Astrocyte (in vitro differentiated cells and primary cell): ENCODE results near the gene ATG2B. TPM values are rescaled to one million over a fixed set of nuclear protein-coding genes. Genes with fewer than 3 reads are reported as not detected.

Experiments used
- DNase-seq: peaks from one replicate; pipeline ENCODE4 v3.0.0-alpha.2; 2010; ENCODE audit warnings: low read depth
- FAIRE-seq: peaks from 2 replicates; lab custom pipeline; 2011; peaks lifted over from hg19 to GRCh38; lab: Jason Lieb, UNC
- H2AFZ ChIP-seq: 2 replicates; pipeline ENCODE4 v1.6.0; 2012; ENCODE audit warnings: low read depth, low read length, inconsistent platforms
- H3K27ac ChIP-seq: 2 replicates; pipeline ENCODE4 v1.5.1; 2011; ENCODE audit warnings: low read depth, low read length, inconsistent platforms
- H3K27me3 ChIP-seq: 2 replicates; pipeline ENCODE4 v1.6.0; 2011; ENCODE audit warnings: low read length, inconsistent platforms; ENCODE audit not compliant: insufficient read depth
- H3K36me3 ChIP-seq: 2 replicates; pipeline ENCODE4 v1.5.1; 2011; ENCODE audit warnings: low read length, inconsistent platforms; ENCODE audit not compliant: insufficient read depth
- H3K4me1 ChIP-seq: 2 replicates; pipeline ENCODE4 v1.5.1; 2011; ENCODE audit warnings: low read length, inconsistent platforms; ENCODE audit not compliant: insufficient read depth
- H3K4me2 ChIP-seq: 2 replicates; pipeline ENCODE4 v1.6.0; 2012; ENCODE audit warnings: low read length, inconsistent platforms
- H3K4me3 ChIP-seq: 2 replicates; pipeline ENCODE4 v1.5.1; 2011; ENCODE audit warnings: low read depth, mild to moderate bottlenecking, low read length, inconsistent platforms; ENCODE audit not compliant: insufficient read depth
- H3K79me2 ChIP-seq: 2 replicates; pipeline ENCODE4 v1.6.0; 2012; ENCODE audit warnings: mild to moderate bottlenecking, low read length, inconsistent platforms; ENCODE audit not compliant: insufficient read depth
- H3K9ac ChIP-seq: 2 replicates; pipeline ENCODE4 v1.6.0; 2012; ENCODE audit warnings: mild to moderate bottlenecking, low read length, inconsistent platforms
- H3K9me3 ChIP-seq: 2 replicates; pipeline ENCODE4 v1.5.1; 2012; ENCODE audit warnings: low read depth, mild to moderate bottlenecking, low read length, inconsistent platforms; ENCODE audit not compliant: insufficient read depth
- H4K20me1 ChIP-seq: 2 replicates; pipeline ENCODE4 v1.6.0; 2012; ENCODE audit warnings: low read length, inconsistent platforms; ENCODE audit not compliant: insufficient read depth
- H3K27ac Mint-ChIP-seq: one replicate; pipeline ENCODE4 v1.8.0; 2021; ENCODE audit warnings: mild to moderate bottlenecking, mixed read lengths; ENCODE audit not compliant: unreplicated experiment
- H3K27me3 Mint-ChIP-seq: one replicate; pipeline ENCODE4 v1.8.0; 2021; ENCODE audit warnings: low read depth, mixed read lengths; ENCODE audit not compliant: unreplicated experiment
- H3K36me3 Mint-ChIP-seq: one replicate; pipeline ENCODE4 v1.8.0; 2021; ENCODE audit warnings: low read depth, mixed read lengths; ENCODE audit not compliant: unreplicated experiment
- H3K4me1 Mint-ChIP-seq: one replicate; pipeline ENCODE4 v1.8.0; 2021; ENCODE audit warnings: low read depth, mixed read lengths; ENCODE audit not compliant: unreplicated experiment
- H3K4me3 Mint-ChIP-seq: one replicate; pipeline ENCODE4 v1.8.0; 2021; ENCODE audit warnings: mild to moderate bottlenecking, moderate library complexity, mixed read lengths; ENCODE audit not compliant: unreplicated experiment
- H3K9me3 Mint-ChIP-seq: one replicate; pipeline ENCODE4 v1.8.0; 2021; ENCODE audit warnings: mild to moderate bottlenecking, mixed read lengths; ENCODE audit not compliant: unreplicated experiment
- CTCF ChIP-seq: IDR thresholded peaks from 2 replicates; pipeline ENCODE4 v1.5.1; 2011; ENCODE audit warnings: low read depth, mild to moderate bottlenecking, inconsistent platforms, low read length, moderate library complexity; ENCODE audit not compliant: insufficient read depth
- EZH2 ChIP-seq: IDR thresholded peaks from 2 replicates; pipeline ENCODE4 v1.6.1; 2012; ENCODE audit warnings: mild to moderate bottlenecking, low read length, inconsistent platforms; ENCODE audit not compliant: insufficient read depth
- total RNA-seq: library from RNA; stranded (reverse); gene quantifications from 2 replicates; pipeline ENCODE4 v1.2.1, GENCODE V29; 2021

ATG2B gene
- total RNA-seq, 1 donor from 2014 or later, result 14.2 TPM

DNA sequence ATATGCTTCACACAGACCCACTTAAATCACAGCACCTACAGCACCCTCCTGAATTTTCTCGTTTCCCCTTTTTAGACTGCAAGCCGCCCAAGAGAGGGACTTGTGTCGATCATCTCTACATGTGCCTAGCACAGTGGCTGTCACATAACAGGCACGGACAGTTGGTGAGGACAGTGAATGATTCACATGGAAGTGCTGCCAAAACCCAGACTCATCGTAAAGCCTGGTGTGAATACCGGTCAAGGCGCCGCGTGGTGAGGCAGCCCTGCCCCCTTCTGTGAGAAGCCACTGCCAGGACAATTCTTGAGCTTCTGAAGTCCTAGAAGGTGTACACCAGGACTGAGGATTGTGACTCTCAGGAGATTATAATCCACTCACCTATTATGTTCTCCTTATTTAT lies 44.3 kb downstream of the ATG2B start:
- H3K27ac ChIP-seq, result no peak overlapping the region
- H4K20me1 ChIP-seq, result no peaks in the 10 kb centered on the region
- H3K9ac ChIP-seq, result no peak overlapping the region
- Mint-ChIP-seq H3K4me3 (no peak overlapping the region), H3K27me3 (no peaks in the 10 kb centered on the region), H3K27ac (no peak overlapping the region), H3K9me3 (no peaks in the 10 kb centered on the region), H3K4me1 (no peaks in the 10 kb centered on the region), H3K36me3 (peaks cover 9% of the 10 kb centered on the region)
- H3K4me1 ChIP-seq, result no peaks in the 10 kb centered on the region
- no peak overlapping the region for H3K4me2 ChIP-seq
- FAIRE-seq, result no peak
- no peaks in the 10 kb centered on the region for H3K27me3 ChIP-seq
- H2AFZ ChIP-seq, result no peak overlapping the region
- no peaks in the 10 kb centered on the region for H3K9me3 ChIP-seq
- TF ChIP-seq CTCF, result no peak
- no peak for TF ChIP-seq EZH2
- DNase-seq, result no peak
- H3K79me2 ChIP-seq, result no peaks in the 10 kb centered on the region
- H3K36me3 ChIP-seq, result peaks cover 13% of the 10 kb centered on the region
- H3K4me3 ChIP-seq, result no peak overlapping the region

- Mint-ChIP-seq H3K27me3 (no peaks in the 10 kb centered on the region), H3K4me3 (no peak overlapping the region), H3K4me1 (no peaks in the 10 kb centered on the region), H3K9me3 (no peaks in the 10 kb centered on the region), H3K27ac (no peak overlapping the region), H3K36me3 (peaks cover 9% of the 10 kb centered on the region)
- TF ChIP-seq EZH2 (no peak), CTCF (no peak)
- no peaks in the 10 kb centered on the region for H3K4me1 ChIP-seq
- no peak overlapping the region for H3K27ac ChIP-seq
- no peak overlapping the region for H3K4me2 ChIP-seq
- H3K9me3 ChIP-seq, result no peaks in the 10 kb centered on the region
- peaks cover 10% of the 10 kb centered on the region for H3K36me3 ChIP-seq
- no peaks in the 10 kb centered on the region for H3K79me2 ChIP-seq
- H3K9ac ChIP-seq, result no peak overlapping the region
- DNase-seq (no peak), FAIRE-seq (no peak)
- no peaks in the 10 kb centered on the region for H3K27me3 ChIP-seq
- H4K20me1 ChIP-seq, result no peaks in the 10 kb centered on the region
- H3K4me3 ChIP-seq, result no peak overlapping the region
- no peak overlapping the region for H2AFZ ChIP-seq
Measured at GRCh38 chr14:96316087-96316486, 47.1 kb downstream of the ATG2B start.

DNA sequence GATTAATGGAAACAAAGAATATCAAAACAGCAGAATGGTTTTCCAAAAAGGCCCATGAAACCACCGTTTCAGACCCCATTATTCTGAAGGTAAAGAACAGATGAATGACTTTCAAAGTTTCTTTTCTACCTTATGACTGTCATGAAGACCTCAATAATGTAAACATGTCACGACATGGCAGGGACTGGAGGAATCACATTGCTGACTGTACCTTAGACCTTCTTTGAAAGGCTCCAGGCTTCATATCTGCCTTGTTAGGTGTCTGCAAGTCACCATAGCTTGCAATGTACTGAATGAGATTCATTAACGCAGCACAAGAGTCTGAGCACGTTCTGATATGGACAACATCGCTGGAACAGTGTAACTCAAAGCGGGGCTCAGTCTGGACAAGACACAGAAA lies 52.2 kb downstream of the ATG2B start:
- no peak overlapping the region for H3K4me3 Mint-ChIP-seq
- H3K36me3 Mint-ChIP-seq, result peaks cover 10% of the 10 kb centered on the region
- FAIRE-seq, result no peak
- Histone ChIP-seq H3K9me3 (no peaks in the 10 kb centered on the region), H3K79me2 (no peaks in the 10 kb centered on the region), H3K27me3 (no peaks in the 10 kb centered on the region), H3K9ac (no peak overlapping the region), H3K4me1 (no peaks in the 10 kb centered on the region), H3K4me2 (no peak overlapping the region), H3K36me3 (peaks cover 20% of the 10 kb centered on the region), H3K27ac (no peak overlapping the region), H2AFZ (no peak overlapping the region), H3K4me3 (no peak overlapping the region), H4K20me1 (no peaks in the 10 kb centered on the region)
- H3K4me1 Mint-ChIP-seq, result no peaks in the 10 kb centered on the region
- no peaks in the 10 kb centered on the region for H3K27me3 Mint-ChIP-seq
- no peak for TF ChIP-seq EZH2
- TF ChIP-seq CTCF, result no peak
- no peaks in the 10 kb centered on the region for H3K9me3 Mint-ChIP-seq
- DNase-seq, result no peak
- no peak overlapping the region for H3K27ac Mint-ChIP-seq
